NCI-H82 treated with DMSO at 0.1 percent for 48 hours (cell line): ENCODE measurements around the gene ITM2C.

Experiments
- DNase-seq: peaks from one replicate; lab custom pipeline; 2025; ENCODE audit not compliant: unreplicated experiment; lab: John Stamatoyannopoulos, UW

Gene ITM2C

GRCh38 chr2:230906471-230907230 is 41.9 kb downstream of the ITM2C start:
- no peak for DNase-seq

- no peak for DNase-seq
Measured at GRCh38 chr2:230907361-230908091, 42.8 kb downstream of the ITM2C start.

- no peak for DNase-seq
Measured at GRCh38 chr2:230908092-230908594, 43.4 kb downstream of the ITM2C start.

- no peak for DNase-seq
Measured at GRCh38 chr2:230908595-230909191, 44.0 kb downstream of the ITM2C start.

- DNase-seq = no peak
Measured at GRCh38 chr2:230909841-230910545, 45.3 kb downstream of the ITM2C start.

GRCh38 chr2:230910546-230911177 is 45.9 kb downstream of the ITM2C start:
- no peak for DNase-seq

GRCh38 chr2:230912046-230912445 is 47.3 kb downstream of the ITM2C start:
- no peak for DNase-seq

- no peak for DNase-seq
Measured at GRCh38 chr2:230912724-230913123, 48.0 kb downstream of the ITM2C start.

GRCh38 chr2:230913406-230914143 is 48.8 kb downstream of the ITM2C start:
- DNase-seq = no peak

GRCh38 chr2:230914886-230915285 is 50.1 kb downstream of the ITM2C start:
- no peak for DNase-seq

GRCh38 chr2:230915319-230915718 is 50.6 kb downstream of the ITM2C start:
- DNase-seq = no peak

- no peak for DNase-seq
Measured at GRCh38 chr2:230916218-230916617, 51.5 kb downstream of the ITM2C start.

GRCh38 chr2:230919240-230919639 is 54.5 kb downstream of the ITM2C start:
- DNase-seq = no peak

GRCh38 chr2:230919681-230920080 is 54.9 kb downstream of the ITM2C start:
- DNase-seq = no peak

GRCh38 chr2:230920167-230920566 is 55.4 kb downstream of the ITM2C start:
- no peak for DNase-seq

- no peak for DNase-seq
Measured at GRCh38 chr2:230921806-230922595, 57.3 kb downstream of the ITM2C start.

- DNase-seq = no peak
Measured at GRCh38 chr2:230922951-230923717, 58.4 kb downstream of the ITM2C start.

- DNase-seq = no peak
Measured at GRCh38 chr2:230924092-230924469, 59.3 kb downstream of the ITM2C start.
